Activated CD8-positive, alpha-beta T cell treated with anti-CD3 and anti-CD28 coated beads, Interleukin-2, amount 10 ng/mL, durations not matched to agents 7 days and 5 days (primary cell): ENCODE data around the gene RACK1. TPM values are rescaled to one million over a fixed set of nuclear protein-coding genes. Genes with fewer than 3 reads are reported as not detected.

ENCODE experiments used
- ATAC-seq: fragments of 150-1000 bp; cut with Tn5 transposase; one replicate; pipeline ENCODE4 v1.10.0; 2021; ENCODE audit warnings: moderate library complexity
- CTCF ChIA-PET: fragments of 350-600 bp; sonication (Branson Sonifier 250); formaldehyde crosslinking; loops from one replicate; lab custom pipeline; 2021; ENCODE audit warnings: antibody characterized with exemption; lab: Charles Lee
- POLR2A ChIA-PET: fragments of 350-600 bp; sonication (Branson Sonifier 250); formaldehyde crosslinking; loops from one replicate; lab custom pipeline; 2021; ENCODE audit warnings: antibody characterized with exemption; lab: Charles Lee
- DNase-seq: peaks from one replicate; pipeline ENCODE4 v3.0.0-alpha.2; 2020
- H3K27ac Mint-ChIP-seq: one replicate; pipeline ENCODE4 v1.8.0; 2021; ENCODE audit warnings: mild to moderate bottlenecking, mixed read lengths
- H3K27me3 Mint-ChIP-seq: one replicate; pipeline ENCODE4 v1.8.0; 2021; ENCODE audit warnings: low read depth, mixed read lengths
- H3K36me3 Mint-ChIP-seq: one replicate; pipeline ENCODE4 v1.8.0; 2021; ENCODE audit warnings: low read depth, mixed read lengths
- H3K4me1 Mint-ChIP-seq: one replicate; pipeline ENCODE4 v1.8.0; 2021; ENCODE audit warnings: low read depth, mixed read lengths
- H3K4me3 Mint-ChIP-seq: one replicate; pipeline ENCODE4 v1.8.0; 2021; ENCODE audit warnings: mild to moderate bottlenecking, mixed read lengths
- H3K9me3 Mint-ChIP-seq: one replicate; pipeline ENCODE4 v1.8.0; 2022; ENCODE audit warnings: mixed read lengths; ENCODE audit not compliant: insufficient read depth
- total RNA-seq, 2 experiments: library from RNA; stranded (reverse); gene quantifications; one replicate each; pipeline ENCODE4 v1.2.3, GENCODE V29; 2021

Gene RACK1
- total RNA-seq, 2 experiments from 2014 or later: 1,796 to 1,942 TPM

DNA sequence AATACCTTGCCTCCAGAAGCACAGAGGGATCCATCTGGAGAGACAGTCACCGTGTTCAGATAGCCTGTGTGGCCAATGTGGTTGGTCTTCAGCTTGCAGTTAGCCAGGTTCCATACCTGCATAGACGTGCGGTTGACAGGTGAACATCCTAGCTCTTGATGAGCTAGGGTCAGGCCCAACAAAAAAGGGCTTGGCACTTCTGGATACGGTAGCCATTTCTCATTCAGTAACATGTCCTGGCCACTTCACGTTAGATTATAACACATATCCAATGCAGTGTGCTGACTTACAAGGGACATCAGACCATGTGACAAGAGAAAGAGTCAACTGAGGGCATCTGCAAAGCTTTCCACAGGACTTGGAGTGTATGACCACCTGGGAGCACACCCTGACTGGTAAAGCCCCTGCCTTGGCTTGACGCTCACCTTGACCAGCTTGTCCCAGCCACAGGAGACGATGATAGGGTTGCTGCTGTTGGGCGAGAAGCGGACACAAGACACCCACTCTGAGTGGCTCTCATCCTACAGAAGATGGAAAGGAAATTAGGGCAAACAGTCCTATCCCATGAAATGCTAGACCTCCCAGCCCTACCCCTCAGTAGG, 4.5 kb downstream of the RACK1 start:
- H3K27ac Mint-ChIP-seq: peak overlapping the region; percentile 64
- ChIA-PET POLR2A (interaction anchor here (0.9 to 11.1 kb wide), 4 partner anchors 6 to 22 kb away, joined by 3 to 157 read pairs (median 30); partner anchors contain the start of genes TRIM41 and TRIM52), CTCF (interaction anchor here (0.6 to 1.4 kb wide), 2 partner anchors 14 to 54 kb away, joined by 3 read pairs; no protein-coding TSS in a partner anchor)
- peaks cover 41% of the 10 kb centered on the region for H3K4me1 Mint-ChIP-seq
- DNase-seq: no peak
- peak overlapping the region; percentile 30 for H3K4me3 Mint-ChIP-seq
- H3K36me3 Mint-ChIP-seq: peaks cover 88% of the 10 kb centered on the region
- ATAC-seq: no peak
- no peaks in the 10 kb centered on the region for H3K9me3 Mint-ChIP-seq
- H3K27me3 Mint-ChIP-seq: no peaks in the 10 kb centered on the region

DNA sequence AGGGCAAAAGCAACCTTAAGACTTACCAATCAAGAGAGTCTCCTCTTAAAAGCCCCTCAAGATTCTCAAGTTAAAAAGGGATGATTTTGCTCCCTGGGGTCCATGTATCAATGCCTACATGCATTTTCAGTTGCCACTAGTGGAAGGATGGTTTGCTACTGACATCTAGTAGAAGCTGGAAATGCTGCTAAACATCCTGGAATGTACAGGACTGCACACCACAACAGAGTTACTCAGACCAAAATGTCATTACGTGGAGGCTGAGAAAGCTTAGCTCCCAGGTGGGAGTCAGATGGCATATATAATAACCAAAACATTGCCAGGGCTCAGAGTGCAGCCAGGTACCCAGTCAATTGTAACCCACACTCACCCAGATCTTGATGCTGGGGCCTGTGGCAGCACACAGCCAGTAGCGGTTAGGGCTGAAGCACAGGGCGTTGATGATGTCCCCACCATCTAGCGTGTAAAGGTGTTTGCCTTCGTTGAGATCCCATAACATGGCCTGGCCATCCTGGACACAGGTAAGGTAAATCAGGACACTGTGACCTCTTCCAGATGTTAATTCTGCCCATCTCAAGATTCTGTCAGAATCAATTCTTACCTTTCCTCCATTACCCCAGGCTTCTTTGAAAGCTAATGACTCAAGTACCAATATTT, 5.8 kb downstream of the RACK1 start:
- Mint-ChIP-seq H3K4me1 (peaks cover 40% of the 10 kb centered on the region), H3K27ac (peak overlapping the region; percentile 6), H3K27me3 (no peaks in the 10 kb centered on the region), H3K9me3 (no peaks in the 10 kb centered on the region), H3K36me3 (peaks cover 89% of the 10 kb centered on the region), H3K4me3 (peak overlapping the region; percentile 12)
- no peak for ATAC-seq
- CTCF ChIA-PET: interaction anchor here (1.0 to 1.8 kb wide), 3 partner anchors 13 to 65 kb away, joined by 3 to 4 read pairs (median 3); no protein-coding TSS in a partner anchor
- DNase-seq: no peak
- POLR2A ChIA-PET: interaction anchor here (0.8 to 11.1 kb wide), 2 partner anchors 12 to 47 kb away, joined by 4 to 157 read pairs; partner anchors contain the start of gene TRIM41

DNA sequence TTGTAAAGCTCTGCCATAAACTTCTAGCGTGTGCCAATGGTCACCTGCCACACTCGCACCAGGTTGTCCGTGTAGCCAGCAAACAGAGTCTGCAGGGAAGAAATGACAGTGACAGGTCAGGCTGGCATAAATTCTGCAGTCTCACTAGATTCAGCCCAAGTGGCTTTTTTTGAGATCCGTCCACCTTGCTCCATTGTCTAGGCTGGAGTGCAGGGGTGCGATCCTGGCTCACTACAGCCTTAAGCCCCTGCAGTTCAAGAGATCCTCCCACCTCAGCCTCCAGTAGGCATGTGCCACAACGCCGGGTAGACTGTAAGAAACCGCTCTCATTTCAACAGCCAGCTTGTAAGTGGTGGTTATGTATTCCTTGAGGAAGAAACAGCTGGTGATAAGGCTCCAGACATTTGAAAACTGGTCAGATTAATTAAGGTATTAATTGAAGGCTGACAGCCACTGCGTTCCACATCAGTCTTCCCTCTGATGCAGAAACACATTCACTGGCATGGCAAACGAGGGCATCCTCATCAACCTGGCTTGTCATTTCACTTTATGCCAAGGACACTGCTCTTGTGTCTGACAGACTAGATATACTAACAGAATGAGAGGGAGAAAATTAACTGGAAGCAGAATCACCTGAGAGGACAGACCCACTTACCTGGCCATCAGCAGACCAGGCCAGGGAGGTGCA, 6.6 kb downstream of the RACK1 start:
- H3K36me3 Mint-ChIP-seq: peaks cover 84% of the 10 kb centered on the region
- H3K27me3 Mint-ChIP-seq: no peaks in the 10 kb centered on the region
- no peak overlapping the region for H3K4me3 Mint-ChIP-seq
- peaks cover 39% of the 10 kb centered on the region for H3K4me1 Mint-ChIP-seq
- ChIA-PET CTCF (interaction anchor here (1.1 to 1.8 kb wide), 2 partner anchors 12 to 64 kb away, joined by 3 to 4 read pairs; no protein-coding TSS in a partner anchor), POLR2A (interaction anchor here (1.0 to 11.1 kb wide), 3 partner anchors 9 to 49 kb away, joined by 3 to 157 read pairs (median 3); partner anchors contain the start of gene TRIM41)
- H3K27ac Mint-ChIP-seq: peak overlapping the region; percentile 6
- H3K9me3 Mint-ChIP-seq: no peaks in the 10 kb centered on the region
- ATAC-seq (no peak), DNase-seq (no peak)

DNA sequence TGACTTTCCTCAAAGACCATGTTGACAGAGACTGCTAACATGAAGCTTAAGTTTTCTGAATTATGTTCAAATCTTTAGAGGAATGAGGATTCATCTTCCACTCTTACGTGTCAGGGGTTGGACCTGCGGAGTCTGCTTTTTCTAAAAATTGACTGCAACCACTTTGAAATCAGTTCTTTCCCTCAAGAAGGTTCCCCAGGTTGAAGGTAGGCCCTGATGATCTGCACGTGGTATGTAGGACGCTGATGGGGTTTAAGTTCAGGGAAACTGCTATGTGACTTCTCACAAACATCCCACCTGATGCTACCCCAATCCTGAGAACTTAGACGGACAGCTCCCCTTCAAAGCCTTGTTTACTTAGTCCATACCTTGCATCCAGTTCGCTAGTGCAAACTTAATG, 7.2 kb downstream of the RACK1 start:
- H3K4me1 Mint-ChIP-seq: peaks cover 33% of the 10 kb centered on the region
- ChIA-PET POLR2A (interaction anchor here (1.0 to 11.1 kb wide), 3 partner anchors 9 to 48 kb away, joined by 3 to 157 read pairs (median 3); partner anchors contain the start of gene TRIM41), CTCF (interaction anchor here (1.8 kb wide), 1 partner anchor 11 kb away, joined by 4 read pairs; no protein-coding TSS in a partner anchor)
- no peak overlapping the region for H3K4me3 Mint-ChIP-seq
- H3K36me3 Mint-ChIP-seq: peaks cover 83% of the 10 kb centered on the region
- no peaks in the 10 kb centered on the region for H3K27me3 Mint-ChIP-seq
- H3K9me3 Mint-ChIP-seq: no peaks in the 10 kb centered on the region
- no peak overlapping the region for H3K27ac Mint-ChIP-seq
- ATAC-seq: no peak
- DNase-seq: no peak

DNA sequence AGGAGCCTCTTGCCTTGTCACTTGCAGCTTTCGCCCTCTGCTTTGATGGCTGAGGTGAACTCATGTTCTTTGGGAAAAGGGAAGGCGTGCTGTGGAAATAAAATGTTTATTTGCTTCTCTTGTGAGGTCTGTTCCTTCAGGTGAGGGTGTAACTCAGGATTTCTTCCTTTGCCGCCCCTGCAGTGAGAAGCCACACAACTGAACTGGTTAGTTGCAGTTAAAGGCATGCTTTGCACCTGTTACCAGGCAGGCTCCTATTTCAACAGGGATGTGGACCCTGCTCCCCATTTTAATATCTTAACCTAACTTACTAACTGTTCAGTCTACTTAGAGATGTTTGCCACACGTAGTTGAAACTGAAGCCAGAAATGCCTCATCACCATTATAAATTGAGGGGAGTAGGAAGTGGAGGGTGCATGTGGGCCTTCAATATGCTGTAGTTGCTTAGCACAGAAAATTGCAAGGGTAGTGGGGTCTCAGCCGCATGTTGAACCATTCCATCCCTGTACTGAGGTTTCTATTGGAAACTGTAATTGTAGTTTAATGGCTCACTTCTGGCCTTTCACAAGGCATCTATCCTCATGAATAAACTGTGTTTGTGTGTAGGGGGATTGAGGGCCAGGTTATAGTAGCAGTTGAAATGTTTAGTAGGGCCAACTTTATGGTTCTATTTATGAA, 7.9 kb downstream of the RACK1 start:
- POLR2A ChIA-PET: interaction anchor here (1.0 to 11.1 kb wide), 8 partner anchors 7 to 47 kb away, joined by 3 to 157 read pairs (median 6); partner anchors contain the start of genes RACK1 and TRIM41
- peaks cover 81% of the 10 kb centered on the region for H3K36me3 Mint-ChIP-seq
- H3K27me3 Mint-ChIP-seq: no peaks in the 10 kb centered on the region
- ATAC-seq (no peak), DNase-seq (no peak)
- CTCF ChIA-PET: interaction anchor here (0.7 to 1.8 kb wide), 3 partner anchors 11 to 28 kb away, joined by 3 to 4 read pairs (median 3); no protein-coding TSS in a partner anchor
- H3K4me3 Mint-ChIP-seq: no peak overlapping the region
- H3K9me3 Mint-ChIP-seq: no peaks in the 10 kb centered on the region
- H3K27ac Mint-ChIP-seq: no peak overlapping the region
- peaks cover 27% of the 10 kb centered on the region for H3K4me1 Mint-ChIP-seq

DNA sequence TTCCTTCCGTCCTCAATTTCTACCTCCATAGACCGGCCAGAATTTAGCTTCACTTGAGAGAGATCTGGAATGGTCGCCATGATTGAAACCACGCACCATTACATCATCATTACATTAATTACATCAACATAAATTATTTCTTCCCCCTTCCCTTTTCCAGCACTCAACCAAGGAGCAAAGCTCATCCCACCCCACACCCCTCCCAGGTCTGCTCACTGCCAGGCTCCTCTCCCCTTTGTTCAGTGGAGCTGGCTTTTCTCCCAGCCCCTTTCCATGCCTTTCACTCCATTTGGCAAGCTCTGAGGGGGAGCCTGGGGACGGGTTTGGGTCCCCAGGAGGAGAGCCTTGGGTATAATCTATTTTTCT, 8.4 kb downstream of the RACK1 start:
- POLR2A ChIA-PET: interaction anchor here (1.2 to 5.1 kb wide), 5 partner anchors 7 to 26 kb away, joined by 3 to 30 read pairs (median 8); partner anchors contain the start of genes RACK1 and TRIM41
- DNase-seq (no peak), ATAC-seq (no peak)
- Mint-ChIP-seq H3K27me3 (no peaks in the 10 kb centered on the region), H3K4me3 (no peak overlapping the region), H3K4me1 (peaks cover 26% of the 10 kb centered on the region), H3K36me3 (peaks cover 81% of the 10 kb centered on the region), H3K9me3 (no peaks in the 10 kb centered on the region), H3K27ac (no peak overlapping the region)
- CTCF ChIA-PET: interaction anchor here (0.7 to 1.4 kb wide), 3 partner anchors 9 to 27 kb away, joined by 3 to 4 read pairs (median 3); no protein-coding TSS in a partner anchor

DNA sequence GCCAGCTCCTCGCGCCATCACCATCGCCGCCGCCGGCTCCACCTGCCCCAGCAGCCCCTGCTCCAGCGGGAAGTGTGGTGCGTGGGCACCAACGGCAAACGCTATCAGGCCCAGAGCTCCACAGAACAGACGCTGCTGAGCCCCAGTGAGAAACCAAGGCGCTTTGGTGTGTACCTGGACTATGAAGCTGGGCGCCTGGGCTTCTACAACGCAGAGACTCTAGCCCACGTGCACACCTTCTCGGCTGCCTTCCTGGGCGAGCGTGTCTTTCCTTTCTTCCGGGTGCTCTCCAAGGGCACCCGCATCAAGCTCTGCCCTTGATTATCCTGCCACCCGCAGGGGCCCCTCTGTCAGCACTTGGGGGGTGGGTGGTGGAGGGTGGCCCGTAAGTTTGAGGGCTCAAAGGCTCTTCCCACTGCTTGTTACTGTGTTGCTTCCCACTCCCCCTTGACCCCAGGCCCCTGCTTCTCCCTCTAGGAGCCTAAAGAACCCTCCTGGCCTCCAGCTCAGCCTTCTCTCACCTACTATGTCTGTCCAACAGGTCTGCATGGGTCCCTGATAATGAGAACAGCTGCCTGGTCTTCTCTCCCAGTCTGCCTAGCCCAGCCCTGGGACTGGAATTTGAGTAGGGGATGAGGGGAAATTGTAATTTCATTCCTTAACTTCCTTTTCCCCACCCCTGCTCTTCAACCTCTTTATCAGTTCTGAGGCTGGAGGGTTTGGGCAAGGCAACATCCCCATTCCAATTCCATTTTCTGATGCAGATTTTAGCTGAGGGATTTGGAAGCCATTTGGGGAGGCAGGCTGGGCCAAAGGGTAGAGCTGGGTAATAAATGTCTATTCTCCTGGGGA, 9.0 kb downstream of the RACK1 start:
- peaks cover 27% of the 10 kb centered on the region for H3K4me1 Mint-ChIP-seq
- no peaks in the 10 kb centered on the region for H3K27me3 Mint-ChIP-seq
- peaks cover 82% of the 10 kb centered on the region for H3K36me3 Mint-ChIP-seq
- no peak overlapping the region for H3K4me3 Mint-ChIP-seq
- no peaks in the 10 kb centered on the region for H3K9me3 Mint-ChIP-seq
- ATAC-seq (peak; percentile 6), DNase-seq (no peak)
- H3K27ac Mint-ChIP-seq: no peak overlapping the region
- POLR2A ChIA-PET: interaction anchor here (1.2 to 5.1 kb wide), 6 partner anchors 8 to 27 kb away, joined by 3 to 30 read pairs (median 6); partner anchors contain the start of genes RACK1 and TRIM41
- CTCF ChIA-PET: interaction anchor here (0.7 to 1.4 kb wide), 4 partner anchors 8 to 28 kb away, joined by 3 to 4 read pairs (median 3); no protein-coding TSS in a partner anchor

DNA sequence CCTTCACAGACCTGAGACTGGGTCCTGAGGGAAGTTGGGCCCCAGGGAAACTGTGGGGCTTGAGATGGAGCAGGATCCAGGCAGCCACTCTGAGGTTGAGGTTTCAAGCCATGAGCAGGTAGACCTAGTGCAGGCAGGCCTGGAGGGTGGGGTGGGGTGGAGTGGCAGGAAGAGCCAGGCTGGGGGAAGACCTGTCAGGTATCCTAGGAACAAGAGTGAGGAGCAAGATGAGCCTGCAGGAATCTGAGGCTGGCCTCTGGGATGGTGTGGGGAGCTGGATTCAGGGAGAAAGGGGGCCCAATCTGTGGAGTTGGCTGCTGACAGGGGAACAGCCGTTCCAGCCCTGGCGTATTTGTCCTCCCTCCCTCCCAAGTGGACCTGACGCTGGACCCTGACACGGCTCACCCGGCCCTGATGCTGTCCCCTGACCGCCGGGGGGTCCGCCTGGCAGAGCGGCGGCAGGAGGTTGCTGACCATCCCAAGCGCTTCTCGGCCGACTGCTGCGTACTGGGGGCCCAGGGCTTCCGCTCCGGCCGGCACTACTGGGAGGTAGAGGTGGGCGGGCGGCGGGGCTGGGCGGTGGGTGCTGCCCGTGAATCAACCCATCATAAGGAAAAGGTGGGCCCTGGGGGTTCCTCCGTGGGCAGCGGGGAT, 9.8 kb downstream of the RACK1 start:
- H3K9me3 Mint-ChIP-seq: no peaks in the 10 kb centered on the region
- no peak overlapping the region for H3K27ac Mint-ChIP-seq
- ChIA-PET CTCF (interaction anchor here (0.8 to 1.4 kb wide), 2 partner anchors 8 to 27 kb away, joined by 3 to 4 read pairs; no protein-coding TSS in a partner anchor), POLR2A (interaction anchor here (1.4 to 5.1 kb wide), 5 partner anchors 8 to 23 kb away, joined by 3 to 30 read pairs (median 8); partner anchors contain the start of genes RACK1 and TRIM41)
- peak; percentile 10 for ATAC-seq
- no peak overlapping the region for H3K4me3 Mint-ChIP-seq
- H3K36me3 Mint-ChIP-seq: peaks cover 82% of the 10 kb centered on the region
- DNase-seq: no peak
- H3K4me1 Mint-ChIP-seq: peaks cover 28% of the 10 kb centered on the region
- H3K27me3 Mint-ChIP-seq: no peaks in the 10 kb centered on the region

DNA sequence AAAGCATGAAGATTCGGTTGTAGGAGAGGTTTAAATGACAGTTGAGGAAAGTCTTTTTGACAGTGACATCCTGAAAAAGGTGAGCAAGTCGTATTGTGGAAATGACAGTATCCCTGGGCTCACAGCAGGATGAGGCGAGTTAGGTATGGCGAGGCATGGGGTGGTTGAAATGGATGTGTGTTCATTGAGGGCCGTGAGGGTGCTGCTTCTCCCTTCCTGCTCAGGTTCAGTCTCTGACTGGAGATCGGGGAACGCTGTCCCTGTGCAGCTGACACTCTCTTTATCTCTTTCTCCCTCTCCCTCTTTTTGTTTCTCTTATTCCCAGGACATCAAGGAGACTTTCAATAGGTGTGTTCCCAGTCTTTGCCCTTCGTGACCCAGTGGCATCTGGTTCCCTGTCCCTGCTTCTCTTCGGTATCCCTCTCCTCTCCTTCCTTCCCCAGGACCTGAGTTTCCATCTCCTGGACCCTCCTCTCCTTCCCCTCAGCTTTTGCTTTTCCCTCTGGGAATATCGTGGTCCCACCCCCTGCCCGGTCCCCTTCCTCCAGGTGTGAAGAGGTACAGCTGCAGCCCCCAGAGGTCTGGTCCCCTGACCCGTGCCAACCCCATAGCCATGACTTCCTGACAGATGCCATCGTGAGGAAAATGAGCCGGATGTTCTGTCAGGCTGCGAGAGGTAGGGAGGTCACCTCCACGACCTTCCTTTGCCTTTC, 10.5 kb downstream of the RACK1 start:
- peak overlapping the region; percentile 30 for H3K27ac Mint-ChIP-seq
- no peaks in the 10 kb centered on the region for H3K9me3 Mint-ChIP-seq
- no peaks in the 10 kb centered on the region for H3K27me3 Mint-ChIP-seq
- DNase-seq (no peak), ATAC-seq (no peak)
- H3K4me3 Mint-ChIP-seq: no peak overlapping the region
- H3K36me3 Mint-ChIP-seq: peaks cover 76% of the 10 kb centered on the region
- ChIA-PET POLR2A (interaction anchor here (0.9 to 5.1 kb wide), 4 partner anchors 9 to 24 kb away, joined by 3 to 30 read pairs (median 12); partner anchors contain the start of genes RACK1 and TRIM41), CTCF (no interaction called here)
- peaks cover 24% of the 10 kb centered on the region for H3K4me1 Mint-ChIP-seq
